Neuron (in vitro differentiated cells): ENCODE measurements around the gene CCNI2.

Experiments
- H2AFZ ChIP-seq: one replicate; pipeline ENCODE4 v1.6.1; 2013; ENCODE audit warnings: low read depth, mild to moderate bottlenecking, inconsistent platforms, low read length, moderate library complexity
- H3K27me3 ChIP-seq: one replicate; pipeline ENCODE4 v1.6.1; 2013; ENCODE audit warnings: low read length; ENCODE audit not compliant: insufficient read depth
- H3K36me3 ChIP-seq: one replicate; pipeline ENCODE4 v1.6.1; 2013; ENCODE audit warnings: low read length; ENCODE audit not compliant: insufficient read depth
- H3K4me1 ChIP-seq: one replicate; pipeline ENCODE4 v1.6.1; 2013; ENCODE audit warnings: low read length; ENCODE audit not compliant: insufficient read depth
- H3K4me3 ChIP-seq: 2 replicates; pipeline ENCODE4 v1.5.1; 2013; ENCODE audit warnings: mild to moderate bottlenecking, low read length, moderate library complexity
- H3K9me3 ChIP-seq: one replicate; pipeline ENCODE4 v1.6.1; 2013; ENCODE audit warnings: low read length

The CCNI2 gene

GRCh38 chr5:132739232-132739631, 8.0 kb upstream of the CCNI2 start:
- no peaks in the 10 kb centered on the region for H3K36me3 ChIP-seq
- no peaks in the 10 kb centered on the region for H3K27me3 ChIP-seq

GRCh38 chr5:132742158-132742557, 5.1 kb upstream of the CCNI2 start:
- Histone ChIP-seq H2AFZ (no peak overlapping the region), H3K36me3 (no peaks in the 10 kb centered on the region), H3K27me3 (peaks cover 13% of the 10 kb centered on the region), H3K4me3 (no peak overlapping the region), H3K9me3 (peaks cover 2% of the 10 kb centered on the region), H3K4me1 (peaks cover 4% of the 10 kb centered on the region)

More at GRCh38 chr5:132739232-132739631, 8.0 kb upstream of the CCNI2 start:
- H2AFZ ChIP-seq: no peak overlapping the region
- peaks cover 13% of the 10 kb centered on the region for H3K4me1 ChIP-seq
- H3K9me3 ChIP-seq: peaks cover 2% of the 10 kb centered on the region
- H3K4me3 ChIP-seq: no peak overlapping the region

- Histone ChIP-seq H3K4me1 (peaks cover 3% of the 10 kb centered on the region), H3K9me3 (peaks cover 2% of the 10 kb centered on the region), H2AFZ (no peak overlapping the region), H3K4me3 (no peak overlapping the region), H3K27me3 (peaks cover 18% of the 10 kb centered on the region), H3K36me3 (no peaks in the 10 kb centered on the region)
Measured at GRCh38 chr5:132742626-132743025, 4.6 kb upstream of the CCNI2 start.

GRCh38 chr5:132744659-132745058, 2.6 kb upstream of the CCNI2 start:
- peaks cover 30% of the 10 kb centered on the region for H3K27me3 ChIP-seq
- H3K4me1 ChIP-seq: no peaks in the 10 kb centered on the region
- no peak overlapping the region for H3K4me3 ChIP-seq
- H3K9me3 ChIP-seq: peaks cover 2% of the 10 kb centered on the region
- no peaks in the 10 kb centered on the region for H3K36me3 ChIP-seq
- no peak overlapping the region for H2AFZ ChIP-seq

- Histone ChIP-seq H3K4me1 (no peaks in the 10 kb centered on the region), H3K27me3 (peaks cover 30% of the 10 kb centered on the region), H2AFZ (no peak overlapping the region), H3K9me3 (peaks cover 2% of the 10 kb centered on the region), H3K4me3 (peak overlapping the region; percentile 12), H3K36me3 (no peaks in the 10 kb centered on the region)
Measured at GRCh38 chr5:132746592-132746953, 653 bp upstream of the CCNI2 start.

GRCh38 chr5:132747616-132748440, 602 bp downstream of the CCNI2 start:
- Histone ChIP-seq H3K4me1 (no peaks in the 10 kb centered on the region), H3K9me3 (no peaks in the 10 kb centered on the region), H2AFZ (peak overlapping the region; percentile 66), H3K36me3 (no peaks in the 10 kb centered on the region), H3K27me3 (peaks cover 30% of the 10 kb centered on the region), H3K4me3 (no peak overlapping the region)

GRCh38 chr5:132748522-132749000, 1.3 kb downstream of the CCNI2 start:
- H3K36me3 ChIP-seq: no peaks in the 10 kb centered on the region
- no peak overlapping the region for H3K4me3 ChIP-seq
- H3K27me3 ChIP-seq: peaks cover 30% of the 10 kb centered on the region
- H2AFZ ChIP-seq: no peak overlapping the region
- H3K4me1 ChIP-seq: no peaks in the 10 kb centered on the region
- no peaks in the 10 kb centered on the region for H3K9me3 ChIP-seq

- no peak overlapping the region for H2AFZ ChIP-seq
- H3K9me3 ChIP-seq: no peaks in the 10 kb centered on the region
- no peak overlapping the region for H3K4me3 ChIP-seq
- peaks cover 30% of the 10 kb centered on the region for H3K27me3 ChIP-seq
- no peaks in the 10 kb centered on the region for H3K4me1 ChIP-seq
- H3K36me3 ChIP-seq: no peaks in the 10 kb centered on the region
Measured at GRCh38 chr5:132749506-132749905, 2.3 kb downstream of the CCNI2 start.

- H3K4me3 ChIP-seq: no peak overlapping the region
- H3K36me3 ChIP-seq: no peaks in the 10 kb centered on the region
- H3K9me3 ChIP-seq: no peaks in the 10 kb centered on the region
- no peak overlapping the region for H2AFZ ChIP-seq
- H3K4me1 ChIP-seq: no peaks in the 10 kb centered on the region
- peaks cover 30% of the 10 kb centered on the region for H3K27me3 ChIP-seq
Measured at GRCh38 chr5:132750471-132751230, 3.4 kb downstream of the CCNI2 start.

GRCh38 chr5:132751444-132751843, 4.2 kb downstream of the CCNI2 start:
- no peaks in the 10 kb centered on the region for H3K9me3 ChIP-seq
- H2AFZ ChIP-seq: no peak overlapping the region
- peaks cover 24% of the 10 kb centered on the region for H3K27me3 ChIP-seq
- H3K36me3 ChIP-seq: no peaks in the 10 kb centered on the region
- no peak overlapping the region for H3K4me3 ChIP-seq
- H3K4me1 ChIP-seq: no peaks in the 10 kb centered on the region

GRCh38 chr5:132751971-132752580, 4.8 kb downstream of the CCNI2 start:
- no peaks in the 10 kb centered on the region for H3K4me1 ChIP-seq
- no peaks in the 10 kb centered on the region for H3K36me3 ChIP-seq
- H3K27me3 ChIP-seq: peaks cover 18% of the 10 kb centered on the region
- no peak overlapping the region for H2AFZ ChIP-seq
- H3K9me3 ChIP-seq: no peaks in the 10 kb centered on the region
- H3K4me3 ChIP-seq: no peak overlapping the region

GRCh38 chr5:132752581-132753125, 5.4 kb downstream of the CCNI2 start:
- Histone ChIP-seq H3K36me3 (peaks cover 3% of the 10 kb centered on the region), H3K4me1 (no peaks in the 10 kb centered on the region), H3K4me3 (no peak overlapping the region)

More at GRCh38 chr5:132752581-132753125, 5.4 kb downstream of the CCNI2 start:
- H3K27me3 ChIP-seq: peaks cover 12% of the 10 kb centered on the region
- H2AFZ ChIP-seq: no peak overlapping the region
- no peaks in the 10 kb centered on the region for H3K9me3 ChIP-seq
